K562 (cell line): ENCODE results near the gene TMA7B. TPM values are rescaled to one million over a fixed set of nuclear protein-coding genes. Genes with fewer than 3 reads are reported as not detected.

ENCODE experiments used
- HIVEP1 ChIP-seq: fragments of 250-450 bp; sonication (Bioruptor Pico); IDR thresholded peaks from 2 replicates; pipeline ENCODE4 v1.4.0; 2020; ENCODE audit warnings: mild to moderate bottlenecking
- KLF16 ChIP-seq: IDR thresholded peaks from 2 replicates; pipeline ENCODE4 v1.6.1; 2016; ENCODE audit warnings: antibody characterized with exemption
- MIER1 ChIP-seq: fragments of 450-650 bp; IDR thresholded peaks from 2 replicates; pipeline ENCODE4 v1.6.1; 2016; ENCODE audit warnings: antibody characterized with exemption, mild to moderate bottlenecking, low read depth
- MTA3 ChIP-seq: fragments of 450-650 bp; formaldehyde crosslinking; IDR thresholded peaks from 2 replicates; pipeline ENCODE4 v1.6.1; 2017; ENCODE audit warnings: mild to moderate bottlenecking, borderline replicate concordance
- MXI1 ChIP-seq: IDR thresholded peaks from 2 replicates; pipeline ENCODE4 v1.6.1; 2011; ENCODE audit warnings: low read depth, mild to moderate bottlenecking, improper control_type of control experiment, low read length
- NFATC3 ChIP-seq: fragments of 450-650 bp; IDR thresholded peaks from 2 replicates; pipeline ENCODE4 v1.6.1; 2017; ENCODE audit warnings: mild to moderate bottlenecking
- NFXL1 ChIP-seq: fragments of 450-650 bp; formaldehyde crosslinking; IDR thresholded peaks from 2 replicates; pipeline ENCODE4 v1.4.0; 2021; ENCODE audit warnings: mild to moderate bottlenecking
- POLR2A ChIP-seq: fragments of 450-650 bp; conservative IDR thresholded peaks from 2 replicates; pipeline ENCODE4 v1.6.1; 2016
- POLR3G ChIP-seq: IDR thresholded peaks from 2 replicates; pipeline ENCODE4 v1.6.1; 2011; ENCODE audit not compliant: insufficient read length, insufficient replicate concordance; ENCODE audit errors: extremely low read depth
- SMAD3 ChIP-seq: fragments of 450-650 bp; formaldehyde crosslinking; conservative IDR thresholded peaks from 2 replicates; pipeline ENCODE4 v1.4.0; 2020; ENCODE audit warnings: mild to moderate bottlenecking
- STAT5A ChIP-seq: IDR thresholded peaks from 2 replicates; pipeline ENCODE4 v1.6.1; 2012; ENCODE audit warnings: low read length, inconsistent platforms, borderline replicate concordance
- STAT5B ChIP-seq: fragments of 250-450 bp; sonication (Bioruptor Pico); IDR thresholded peaks from 2 replicates; pipeline ENCODE4 v1.8.0; 2021; ENCODE audit warnings: mild to moderate bottlenecking, inconsistent platforms
- TARDBP ChIP-seq: fragments of 450-650 bp; IDR thresholded peaks from 2 replicates; pipeline ENCODE4 v1.6.1; 2016
- THRAP3 ChIP-seq: fragments of 450-650 bp; IDR thresholded peaks from 2 replicates; pipeline ENCODE4 v1.6.1; 2016; ENCODE audit warnings: mild to moderate bottlenecking, inconsistent platforms, borderline replicate concordance
- ZNF324 ChIP-seq: fragments of 250-450 bp; sonication (Bioruptor Pico); IDR thresholded peaks from 2 replicates; pipeline ENCODE4 v1.4.0; 2020; ENCODE audit warnings: mild to moderate bottlenecking
- ZNF707 ChIP-seq: fragments of 250-450 bp; sonication (Bioruptor Pico); conservative IDR thresholded peaks from 2 replicates; pipeline ENCODE4 v1.8.0; 2022; ENCODE audit warnings: inconsistent platforms, mild to moderate bottlenecking, moderate library complexity
- polyA plus RNA-seq, 8 experiments: library from polyadenylated mRNA; depleted of rRNA in 4 of 8; stranded (reverse) in 5 of 8; unstranded in 3 of 8; fragments of >200 nt; fragmentation: Nextera tagmentation in 2 of 8; fragmentation: Illumina TruSeq in 1 of 8; extraction: Ambion mirVana in 2 of 8; extraction: Trizol in 1 of 8; gene quantifications; 2 replicates each; pipeline versions ENCODE4 v1.2.1 to v1.2.3, GENCODE V29; 2011 to 2014; ENCODE audit warnings: inconsistent platforms in 1 of 8, missing spikeins in 1 of 8
- total RNA-seq, 7 experiments: library from RNA; depleted of rRNA in 6 of 7; stranded (reverse); fragments of >200 nt in 6 of 7; fragmentation: Illumina TruSeq in 2 of 7; extraction: Trizol in 2 of 7; gene quantifications; 2 replicates each; pipeline versions ENCODE4 v1.2.1 to v1.2.3, GENCODE V29; 2011 to 2021; ENCODE audit warnings: low replicate concordance in 1 of 7
- TF ChIP-seq, protein P1 (sequence below): sonication (generic); formaldehyde crosslinking; IDR thresholded peaks from 2 replicates; pipeline ENCODE4 v1.8.0; 2023; ENCODE audit warnings: mild to moderate bottlenecking, missing genetic modification reagents
- TF ChIP-seq, protein P2 (sequence below), 2 experiments: fragments of 450-650 bp; formaldehyde crosslinking in 1 of 2; IDR thresholded peaks; 2 replicates each; pipeline versions ENCODE4 v1.4.0 to v1.6.1; 2014 to 2020; ENCODE audit warnings: mild to moderate bottlenecking in 2 of 2, borderline replicate concordance in 1 of 2, low read depth in 1 of 2
- TF ChIP-seq, protein P3 (sequence below): fragments of 250-450 bp; sonication (Bioruptor Pico); IDR thresholded peaks from 2 replicates; pipeline ENCODE4 v1.9.0; 2021; ENCODE audit warnings: mild to moderate bottlenecking
- TF ChIP-seq, protein P4 (sequence below): fragments of 450-650 bp; formaldehyde crosslinking; IDR thresholded peaks from 2 replicates; pipeline ENCODE4 v1.4.0; 2020; ENCODE audit warnings: mild to moderate bottlenecking, moderate library complexity

Gene TMA7B
- total and polyA plus RNA-seq, 9 of the 15 experiments (the other 6 are each of a cell fraction or from before 2014, with no cell fraction given) = 5.6 to 14.2 (median 11.8) TPM

DNA sequence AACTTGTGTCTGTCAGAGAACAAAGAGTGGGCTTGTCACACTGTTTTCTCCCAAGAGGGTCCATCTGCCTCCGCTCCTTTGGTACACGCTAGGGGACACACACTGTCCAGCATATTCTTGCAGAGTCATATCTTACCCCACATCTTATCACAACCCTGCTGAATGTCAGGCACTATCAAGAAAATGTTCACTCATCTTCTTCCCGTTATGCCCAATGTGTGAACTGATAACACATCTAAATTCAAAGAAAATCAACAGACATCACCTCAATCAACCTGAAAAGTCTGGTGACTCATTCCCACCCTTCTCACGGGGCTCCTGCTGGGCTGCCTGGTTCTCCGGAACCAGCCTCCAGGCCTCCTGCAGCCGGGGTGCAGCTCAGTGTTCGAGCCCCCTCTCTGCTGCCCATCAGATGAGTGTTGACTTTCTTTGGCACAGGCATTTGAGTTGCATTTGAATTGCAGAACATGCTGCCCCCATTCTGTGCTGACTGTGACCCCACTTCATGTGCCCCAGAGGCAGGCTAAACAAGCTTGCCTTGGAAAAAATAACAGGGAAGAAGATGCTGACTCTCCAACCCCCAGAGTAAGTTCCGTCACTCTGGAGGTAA lies 40.0 kb upstream of the TMA7B start (continued):
- TF ChIP-seq, protein P1, sequence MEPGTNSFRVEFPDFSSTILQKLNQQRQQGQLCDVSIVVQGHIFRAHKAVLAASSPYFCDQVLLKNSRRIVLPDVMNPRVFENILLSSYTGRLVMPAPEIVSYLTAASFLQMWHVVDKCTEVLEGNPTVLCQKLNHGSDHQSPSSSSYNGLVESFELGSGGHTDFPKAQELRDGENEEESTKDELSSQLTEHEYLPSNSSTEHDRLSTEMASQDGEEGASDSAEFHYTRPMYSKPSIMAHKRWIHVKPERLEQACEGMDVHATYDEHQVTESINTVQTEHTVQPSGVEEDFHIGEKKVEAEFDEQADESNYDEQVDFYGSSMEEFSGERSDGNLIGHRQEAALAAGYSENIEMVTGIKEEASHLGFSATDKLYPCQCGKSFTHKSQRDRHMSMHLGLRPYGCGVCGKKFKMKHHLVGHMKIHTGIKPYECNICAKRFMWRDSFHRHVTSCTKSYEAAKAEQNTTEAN = no peak
- TF ChIP-seq ZNF324 (CRISPR knock-in tag) (no peak), POLR3G (no peak), HIVEP1 (CRISPR knock-in tag) (no peak), STAT5A (peak; percentile 96), TARDBP (no peak), THRAP3 (no peak), MXI1 (no peak), STAT5B (CRISPR knock-in tag) (no peak), NFXL1 (CRISPR knock-in tag) (no peak), MIER1 (no peak), MTA3 (peak; percentile 78), SMAD3 (CRISPR knock-in tag) (no peak), KLF16 (peak; percentile 75), ZNF707 (no peak), NFATC3 (no peak), POLR2A (no peak)
- TF ChIP-seq, protein P2, sequence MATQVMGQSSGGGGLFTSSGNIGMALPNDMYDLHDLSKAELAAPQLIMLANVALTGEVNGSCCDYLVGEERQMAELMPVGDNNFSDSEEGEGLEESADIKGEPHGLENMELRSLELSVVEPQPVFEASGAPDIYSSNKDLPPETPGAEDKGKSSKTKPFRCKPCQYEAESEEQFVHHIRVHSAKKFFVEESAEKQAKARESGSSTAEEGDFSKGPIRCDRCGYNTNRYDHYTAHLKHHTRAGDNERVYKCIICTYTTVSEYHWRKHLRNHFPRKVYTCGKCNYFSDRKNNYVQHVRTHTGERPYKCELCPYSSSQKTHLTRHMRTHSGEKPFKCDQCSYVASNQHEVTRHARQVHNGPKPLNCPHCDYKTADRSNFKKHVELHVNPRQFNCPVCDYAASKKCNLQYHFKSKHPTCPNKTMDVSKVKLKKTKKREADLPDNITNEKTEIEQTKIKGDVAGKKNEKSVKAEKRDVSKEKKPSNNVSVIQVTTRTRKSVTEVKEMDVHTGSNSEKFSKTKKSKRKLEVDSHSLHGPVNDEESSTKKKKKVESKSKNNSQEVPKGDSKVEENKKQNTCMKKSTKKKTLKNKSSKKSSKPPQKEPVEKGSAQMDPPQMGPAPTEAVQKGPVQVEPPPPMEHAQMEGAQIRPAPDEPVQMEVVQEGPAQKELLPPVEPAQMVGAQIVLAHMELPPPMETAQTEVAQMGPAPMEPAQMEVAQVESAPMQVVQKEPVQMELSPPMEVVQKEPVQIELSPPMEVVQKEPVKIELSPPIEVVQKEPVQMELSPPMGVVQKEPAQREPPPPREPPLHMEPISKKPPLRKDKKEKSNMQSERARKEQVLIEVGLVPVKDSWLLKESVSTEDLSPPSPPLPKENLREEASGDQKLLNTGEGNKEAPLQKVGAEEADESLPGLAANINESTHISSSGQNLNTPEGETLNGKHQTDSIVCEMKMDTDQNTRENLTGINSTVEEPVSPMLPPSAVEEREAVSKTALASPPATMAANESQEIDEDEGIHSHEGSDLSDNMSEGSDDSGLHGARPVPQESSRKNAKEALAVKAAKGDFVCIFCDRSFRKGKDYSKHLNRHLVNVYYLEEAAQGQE (IDR thresholded peaks at IDR 0.05; ENCODE audit: borderline replicate concordance) = peak; percentile 41; the same call in 1 of the 2 replicates
- TF ChIP-seq, protein P2 (CRISPR knock-in tag; IDR thresholded peaks at IDR 0.05; ENCODE audit: low read depth) = no peak
- TF ChIP-seq, protein P3, sequence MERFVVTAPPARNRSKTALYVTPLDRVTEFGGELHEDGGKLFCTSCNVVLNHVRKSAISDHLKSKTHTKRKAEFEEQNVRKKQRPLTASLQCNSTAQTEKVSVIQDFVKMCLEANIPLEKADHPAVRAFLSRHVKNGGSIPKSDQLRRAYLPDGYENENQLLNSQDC (CRISPR knock-in tag) = no peak
- TF ChIP-seq, protein P4, sequence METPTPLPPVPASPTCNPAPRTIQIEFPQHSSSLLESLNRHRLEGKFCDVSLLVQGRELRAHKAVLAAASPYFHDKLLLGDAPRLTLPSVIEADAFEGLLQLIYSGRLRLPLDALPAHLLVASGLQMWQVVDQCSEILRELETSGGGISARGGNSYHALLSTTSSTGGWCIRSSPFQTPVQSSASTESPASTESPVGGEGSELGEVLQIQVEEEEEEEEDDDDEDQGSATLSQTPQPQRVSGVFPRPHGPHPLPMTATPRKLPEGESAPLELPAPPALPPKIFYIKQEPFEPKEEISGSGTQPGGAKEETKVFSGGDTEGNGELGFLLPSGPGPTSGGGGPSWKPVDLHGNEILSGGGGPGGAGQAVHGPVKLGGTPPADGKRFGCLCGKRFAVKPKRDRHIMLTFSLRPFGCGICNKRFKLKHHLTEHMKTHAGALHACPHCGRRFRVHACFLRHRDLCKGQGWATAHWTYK (CRISPR knock-in tag) = no peak; the same call in 1 of the 2 replicates
